Measurements from ENCODE around the gene SH2D2A.

- no peak for TF ChIP-seq CTCF (IDR thresholded peaks at IDR 0.05)
- no peak for TF ChIP-seq POLR2A (IDR thresholded peaks at IDR 0.05)
- no peak for TF ChIP-seq EP300 (IDR thresholded peaks at IDR 0.05)
- no peak for TF ChIP-seq POLR2AphosphoS5 (IDR thresholded peaks at IDR 0.05)
Observed at GRCh38 chr1:156854634-156855033, 38.0 kb upstream of the SH2D2A start.

Measured in stomach (tissue), 4 donors.